GM18517 (cell line): ENCODE data around the gene COTL1.

ENCODE experiments used
- ATAC-seq: cut with Tn5 transposase; IDR thresholded peaks from one replicate; pipeline ENCODE4 v1.9.1; 2021; ENCODE audit warnings: mild to moderate bottlenecking, moderate library complexity; ENCODE audit not compliant: unreplicated experiment

Gene COTL1

GRCh38 chr16:84614968-84615813, 2.7 kb downstream of the COTL1 start:
- no peak for ATAC-seq

GRCh38 chr16:84614623-84614967, 3.3 kb downstream of the COTL1 start:
- no peak for ATAC-seq

GRCh38 chr16:84614073-84614459, 3.8 kb downstream of the COTL1 start:
- ATAC-seq: no peak

GRCh38 chr16:84613408-84614072, 4.3 kb downstream of the COTL1 start:
- ATAC-seq: no peak

- no peak for ATAC-seq
These were observed 5.2 kb downstream of the COTL1 start for GRCh38 chr16:84612686-84613085.

- no peak for ATAC-seq
These were observed 6.8 kb downstream of the COTL1 start for GRCh38 chr16:84611041-84611440.

GRCh38 chr16:84610376-84610775, 7.5 kb downstream of the COTL1 start:
- no peak for ATAC-seq

GRCh38 chr16:84609563-84610177, 8.2 kb downstream of the COTL1 start:
- no peak for ATAC-seq

- ATAC-seq: no peak
These were observed 9.6 kb downstream of the COTL1 start for GRCh38 chr16:84608282-84608681.

- ATAC-seq: peak; percentile 49
These were observed 10.2 kb downstream of the COTL1 start for GRCh38 chr16:84607694-84608093.

GRCh38 chr16:84607061-84607460, 10.8 kb downstream of the COTL1 start:
- no peak for ATAC-seq

GRCh38 chr16:84606081-84606875, 11.6 kb downstream of the COTL1 start:
- no peak for ATAC-seq

GRCh38 chr16:84605339-84605848, 12.5 kb downstream of the COTL1 start:
- ATAC-seq: no peak

- ATAC-seq: no peak
These were observed 13.3 kb downstream of the COTL1 start for GRCh38 chr16:84604477-84605013.

GRCh38 chr16:84603940-84604339, 13.9 kb downstream of the COTL1 start:
- no peak for ATAC-seq

- ATAC-seq: no peak
These were observed 14.6 kb downstream of the COTL1 start for GRCh38 chr16:84603140-84603816.

- peak; percentile 70 for ATAC-seq
These were observed 17.3 kb downstream of the COTL1 start for GRCh38 chr16:84600343-84601229.

GRCh38 chr16:84599521-84600202, 18.2 kb downstream of the COTL1 start:
- ATAC-seq: peak; percentile 41

GRCh38 chr16:84598360-84598759, 19.5 kb downstream of the COTL1 start:
- no peak for ATAC-seq
